HEK293 (cell line): ENCODE measurements around the gene SLC6A14.

Source experiments
- CTCF ChIA-PET: fragments of 350-600 bp; formaldehyde crosslinking; extraction: SDS; loops from one replicate; lab custom pipeline; 2021; ENCODE audit warnings: antibody characterized with exemption; lab: Yijun Ruan, JAX
- POLR2A ChIA-PET: fragments of 300-600 bp; formaldehyde crosslinking; extraction: SDS; loops from one replicate; lab custom pipeline; 2020; ENCODE audit warnings: antibody characterized with exemption, inconsistent platforms; lab: Yijun Ruan, JAX
- H3K27ac ChIP-seq: fragments of 200-500 bp; sonication (Bioruptor generic); 2 replicates; pipeline ENCODE4 v1.5.1; 2014; ENCODE audit warnings: low read depth, low read length, control low read depth, inconsistent platforms; ENCODE audit errors: extremely low read depth
- H3K36me3 ChIP-seq, 2 experiments: fragments of 200-500 bp in 1 of 2; sonication (Bioruptor generic) in 1 of 2; 1 replicate in 1 of 2; 2 replicates in 1 of 2; pipeline ENCODE4 v1.5.1; 2014 to 2017; ENCODE audit warnings: inconsistent platforms in 2 of 2, low read length in 2 of 2; ENCODE audit not compliant: control insufficient read depth in 2 of 2, insufficient read depth in 1 of 2
- H3K4me1 ChIP-seq: fragments of 200-500 bp; sonication (Bioruptor generic); 2 replicates; pipeline ENCODE4 v1.5.1; 2014; ENCODE audit warnings: mild to moderate bottlenecking, low read length, inconsistent platforms; ENCODE audit not compliant: control insufficient read depth, insufficient read depth
- H3K4me3 ChIP-seq: 2 replicates; pipeline ENCODE4 v1.5.1; 2011; ENCODE audit warnings: low read depth, mild to moderate bottlenecking, control low read depth, low read length, moderate library complexity
- H3K9me3 ChIP-seq: fragments of 200-500 bp; sonication (Bioruptor generic); 2 replicates; pipeline ENCODE4 v1.5.1; 2014; ENCODE audit warnings: low read depth, low read length, inconsistent platforms; ENCODE audit not compliant: control insufficient read depth, insufficient read depth
- BCL11A ChIP-seq: fragments of 450-650 bp; formaldehyde crosslinking; IDR thresholded peaks from 2 replicates; pipeline ENCODE4 v1.5.1; 2016; ENCODE audit warnings: low read depth, missing biosample characterization, missing genetic modification characterization
- EGR2 ChIP-seq: fragments of 450-650 bp; formaldehyde crosslinking; IDR thresholded peaks from 2 replicates; pipeline ENCODE4 v1.5.1; 2016; ENCODE audit warnings: low read depth, missing biosample characterization, missing genetic modification characterization
- IKZF3 ChIP-seq: fragments of 450-650 bp; IDR thresholded peaks from 2 replicates; pipeline ENCODE4 v1.5.0; 2018; ENCODE audit warnings: missing biosample characterization, mild to moderate bottlenecking, missing genetic modification characterization, moderate library complexity
- KLF1 ChIP-seq: fragments of 450-650 bp; formaldehyde crosslinking; IDR thresholded peaks from 2 replicates; pipeline ENCODE4 v1.5.1; 2016; ENCODE audit warnings: missing biosample characterization, missing genetic modification characterization
- KLF8 ChIP-seq: fragments of 450-650 bp; formaldehyde crosslinking; IDR thresholded peaks from 2 replicates; pipeline ENCODE4 v1.5.1; 2016; ENCODE audit warnings: missing biosample characterization, missing genetic modification characterization
- PRDM1 ChIP-seq: fragments of 450-650 bp; formaldehyde crosslinking; IDR thresholded peaks from 2 replicates; pipeline ENCODE4; 2016; ENCODE audit warnings: missing biosample characterization, missing genetic modification characterization
- SP3 ChIP-seq: fragments of 450-650 bp; formaldehyde crosslinking; IDR thresholded peaks from 2 replicates; pipeline ENCODE4 v1.5.1; 2016; ENCODE audit warnings: missing biosample characterization, missing genetic modification characterization
- SP7 ChIP-seq: fragments of 450-650 bp; formaldehyde crosslinking; IDR thresholded peaks from 2 replicates; pipeline ENCODE4 v1.5.1; 2016; ENCODE audit warnings: missing biosample characterization, missing genetic modification characterization
- WT1 ChIP-seq: fragments of 450-650 bp; formaldehyde crosslinking; IDR thresholded peaks from 2 replicates; pipeline ENCODE4 v1.5.1; 2016; ENCODE audit warnings: missing biosample characterization, missing genetic modification characterization
- ZFP3 ChIP-seq: fragments of 450-650 bp; formaldehyde crosslinking; IDR thresholded peaks from 2 replicates; pipeline ENCODE4 v1.5.1; 2016; ENCODE audit warnings: low read depth, missing biosample characterization, missing genetic modification characterization
- ZFP69B ChIP-seq: fragments of 450-650 bp; formaldehyde crosslinking; IDR thresholded peaks from 2 replicates; pipeline ENCODE4 v1.5.1; 2016; ENCODE audit warnings: missing biosample characterization, missing genetic modification characterization
- ZNF121 ChIP-seq: fragments of 450-650 bp; formaldehyde crosslinking; IDR thresholded peaks from 2 replicates; pipeline ENCODE4 v1.5.1; 2016; ENCODE audit warnings: missing biosample characterization, missing genetic modification characterization
- ZNF174 ChIP-seq: fragments of 450-650 bp; formaldehyde crosslinking; IDR thresholded peaks from 2 replicates; pipeline ENCODE4 v1.5.0; 2017; ENCODE audit warnings: missing biosample characterization, mild to moderate bottlenecking, missing genetic modification characterization
- ZNF2 ChIP-seq: fragments of 450-650 bp; formaldehyde crosslinking; IDR thresholded peaks from 2 replicates; pipeline ENCODE4 v1.5.1; 2016; ENCODE audit warnings: missing biosample characterization, missing genetic modification characterization
- ZNF202 ChIP-seq: fragments of 450-650 bp; formaldehyde crosslinking; IDR thresholded peaks from 2 replicates; pipeline ENCODE4 v1.5.1; 2016; ENCODE audit warnings: missing biosample characterization, missing genetic modification characterization, borderline replicate concordance
- ZNF311 ChIP-seq: fragments of 450-650 bp; formaldehyde crosslinking; IDR thresholded peaks from 2 replicates; pipeline ENCODE4 v1.5.1; 2017; ENCODE audit warnings: missing biosample characterization, missing genetic modification characterization, borderline replicate concordance
- ZNF341 ChIP-seq: fragments of 450-650 bp; formaldehyde crosslinking; IDR thresholded peaks from 2 replicates; pipeline ENCODE4; 2016; ENCODE audit warnings: low read depth, missing biosample characterization, missing genetic modification characterization
- ZNF391 ChIP-seq: fragments of 450-650 bp; formaldehyde crosslinking; IDR thresholded peaks from 2 replicates; pipeline ENCODE4 v1.5.1; 2016; ENCODE audit warnings: low read depth, missing biosample characterization, missing genetic modification characterization, borderline replicate concordance
- ZNF426 ChIP-seq: fragments of 450-650 bp; formaldehyde crosslinking; IDR thresholded peaks from 2 replicates; pipeline ENCODE4 v1.5.1; 2017; ENCODE audit warnings: missing biosample characterization, missing genetic modification characterization, mild to moderate bottlenecking, inconsistent platforms, moderate library complexity
- ZNF654 ChIP-seq: fragments of 450-650 bp; formaldehyde crosslinking; IDR thresholded peaks from 2 replicates; pipeline ENCODE4 v1.5.1; 2016; ENCODE audit warnings: low read depth, missing biosample characterization, missing genetic modification characterization
- ZNF677 ChIP-seq: fragments of 450-650 bp; IDR thresholded peaks from 2 replicates; pipeline ENCODE4 v1.5.0; 2018; ENCODE audit warnings: missing biosample characterization, mild to moderate bottlenecking, missing genetic modification characterization, moderate library complexity
- ZNF785 ChIP-seq: fragments of 450-650 bp; formaldehyde crosslinking; IDR thresholded peaks from 2 replicates; pipeline ENCODE4 v1.5.1; 2016; ENCODE audit warnings: missing biosample characterization, missing genetic modification characterization
- ZNF791 ChIP-seq: fragments of 450-650 bp; formaldehyde crosslinking; IDR thresholded peaks from 2 replicates; pipeline ENCODE4 v1.5.1; 2016; ENCODE audit warnings: missing biosample characterization, missing genetic modification characterization
- ZSCAN30 ChIP-seq: fragments of 450-650 bp; IDR thresholded peaks from 2 replicates; pipeline ENCODE4 v1.5.1; 2018; ENCODE audit warnings: missing biosample characterization, mild to moderate bottlenecking, missing genetic modification characterization, moderate library complexity
- TF ChIP-seq, protein P1 (sequence below): fragments of 450-650 bp; formaldehyde crosslinking; IDR thresholded peaks from 2 replicates; pipeline ENCODE4 v1.5.1; 2016; ENCODE audit warnings: missing biosample characterization, missing genetic modification characterization
- TF ChIP-seq, protein P2 (sequence below): fragments of 450-650 bp; formaldehyde crosslinking; IDR thresholded peaks from 2 replicates; pipeline ENCODE4 v1.5.1; 2016; ENCODE audit warnings: missing biosample characterization, missing genetic modification characterization
- TF ChIP-seq, protein P3 (sequence below): fragments of 450-650 bp; formaldehyde crosslinking; IDR thresholded peaks from 2 replicates; pipeline ENCODE4; 2016; ENCODE audit warnings: missing biosample characterization, missing genetic modification characterization
- TF ChIP-seq, protein P4 (sequence below): fragments of 450-650 bp; IDR thresholded peaks from 2 replicates; pipeline ENCODE4 v1.5.1; 2018; ENCODE audit warnings: missing biosample characterization, missing genetic modification characterization

Gene SLC6A14

DNA sequence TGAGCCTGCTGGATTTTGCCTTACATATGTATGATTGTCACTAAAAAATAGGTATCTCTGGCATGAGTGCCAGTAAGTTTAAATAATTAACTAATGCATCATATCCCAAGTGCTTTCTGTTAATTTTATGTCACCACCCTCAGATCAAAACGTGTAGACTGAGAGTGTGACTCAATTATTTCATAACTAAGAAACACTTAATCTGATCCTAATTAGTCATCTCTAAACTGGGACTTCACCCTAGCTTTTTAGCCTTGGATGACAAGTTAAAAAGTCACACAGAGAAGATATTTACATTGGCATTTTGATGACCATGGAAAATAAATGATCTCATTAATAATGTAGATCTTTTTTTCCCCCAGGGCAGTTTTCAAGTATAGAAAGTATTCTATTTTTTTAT, 23.1 kb upstream of the SLC6A14 start (continued):
- TF ChIP-seq ZNF791 (tag by site-specific recombination) (no peak), ZNF785 (tag by site-specific recombination) (no peak), ZNF311 (tag by site-specific recombination) (no peak), IKZF3 (tag by site-specific recombination) (no peak), KLF8 (tag by site-specific recombination) (no peak), ZNF391 (tag by site-specific recombination) (no peak), ZNF341 (tag by site-specific recombination) (no peak), ZNF677 (tag by site-specific recombination) (no peak), ZNF2 (no peak), ZNF426 (tag by site-specific recombination) (no peak), SP7 (tag by site-specific recombination) (no peak), ZSCAN30 (tag by site-specific recombination) (no peak)
- TF ChIP-seq, protein P1, sequence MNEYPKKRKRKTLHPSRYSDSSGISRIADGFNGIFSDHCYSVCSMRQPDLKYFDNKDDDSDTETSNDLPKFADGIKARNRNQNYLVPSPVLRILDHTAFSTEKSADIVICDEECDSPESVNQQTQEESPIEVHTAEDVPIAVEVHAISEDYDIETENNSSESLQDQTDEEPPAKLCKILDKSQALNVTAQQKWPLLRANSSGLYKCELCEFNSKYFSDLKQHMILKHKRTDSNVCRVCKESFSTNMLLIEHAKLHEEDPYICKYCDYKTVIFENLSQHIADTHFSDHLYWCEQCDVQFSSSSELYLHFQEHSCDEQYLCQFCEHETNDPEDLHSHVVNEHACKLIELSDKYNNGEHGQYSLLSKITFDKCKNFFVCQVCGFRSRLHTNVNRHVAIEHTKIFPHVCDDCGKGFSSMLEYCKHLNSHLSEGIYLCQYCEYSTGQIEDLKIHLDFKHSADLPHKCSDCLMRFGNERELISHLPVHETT: no peak

DNA sequence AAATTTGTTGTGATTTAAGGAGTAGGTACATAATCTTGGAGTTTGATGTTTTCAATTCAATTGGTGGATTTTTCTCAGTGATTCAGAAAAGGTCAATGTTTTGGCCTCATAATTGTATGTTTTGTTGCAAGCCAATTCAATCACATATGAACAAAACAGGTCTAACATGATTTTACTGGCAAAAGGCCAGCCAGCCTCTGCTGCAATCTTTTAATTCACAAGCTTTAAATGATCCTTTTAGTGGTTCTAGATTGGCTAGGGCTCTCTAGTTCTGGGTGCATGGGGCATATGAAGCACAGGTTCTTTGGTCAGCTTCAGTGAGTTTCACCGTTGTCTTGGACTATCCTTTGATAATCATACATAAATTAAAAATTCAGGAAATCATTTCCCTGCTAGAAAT, 19.2 kb upstream of the SLC6A14 start:
- H3K4me3 ChIP-seq: no peak overlapping the region
- CTCF ChIA-PET: interaction anchor here (0.6 kb wide), 1 partner anchor 13 kb away, joined by 5 read pairs; no protein-coding TSS in a partner anchor
- H3K4me1 ChIP-seq: no peaks in the 10 kb centered on the region
- H3K36me3 ChIP-seq: no peaks in the 10 kb centered on the region
- no peaks in the 10 kb centered on the region for H3K9me3 ChIP-seq
- TF ChIP-seq SP3 (tag by site-specific recombination) (no peak), EGR2 (tag by site-specific recombination) (no peak), ZNF202 (tag by site-specific recombination) (no peak), BCL11A (tag by site-specific recombination) (no peak)
- TF ChIP-seq, protein P2, sequence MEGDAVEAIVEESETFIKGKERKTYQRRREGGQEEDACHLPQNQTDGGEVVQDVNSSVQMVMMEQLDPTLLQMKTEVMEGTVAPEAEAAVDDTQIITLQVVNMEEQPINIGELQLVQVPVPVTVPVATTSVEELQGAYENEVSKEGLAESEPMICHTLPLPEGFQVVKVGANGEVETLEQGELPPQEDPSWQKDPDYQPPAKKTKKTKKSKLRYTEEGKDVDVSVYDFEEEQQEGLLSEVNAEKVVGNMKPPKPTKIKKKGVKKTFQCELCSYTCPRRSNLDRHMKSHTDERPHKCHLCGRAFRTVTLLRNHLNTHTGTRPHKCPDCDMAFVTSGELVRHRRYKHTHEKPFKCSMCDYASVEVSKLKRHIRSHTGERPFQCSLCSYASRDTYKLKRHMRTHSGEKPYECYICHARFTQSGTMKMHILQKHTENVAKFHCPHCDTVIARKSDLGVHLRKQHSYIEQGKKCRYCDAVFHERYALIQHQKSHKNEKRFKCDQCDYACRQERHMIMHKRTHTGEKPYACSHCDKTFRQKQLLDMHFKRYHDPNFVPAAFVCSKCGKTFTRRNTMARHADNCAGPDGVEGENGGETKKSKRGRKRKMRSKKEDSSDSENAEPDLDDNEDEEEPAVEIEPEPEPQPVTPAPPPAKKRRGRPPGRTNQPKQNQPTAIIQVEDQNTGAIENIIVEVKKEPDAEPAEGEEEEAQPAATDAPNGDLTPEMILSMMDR (tag by site-specific recombination): no peak
- TF ChIP-seq, all 188 proteins: peak for 0
- H3K27ac ChIP-seq: no peak overlapping the region
- POLR2A ChIA-PET: no interaction called here

DNA sequence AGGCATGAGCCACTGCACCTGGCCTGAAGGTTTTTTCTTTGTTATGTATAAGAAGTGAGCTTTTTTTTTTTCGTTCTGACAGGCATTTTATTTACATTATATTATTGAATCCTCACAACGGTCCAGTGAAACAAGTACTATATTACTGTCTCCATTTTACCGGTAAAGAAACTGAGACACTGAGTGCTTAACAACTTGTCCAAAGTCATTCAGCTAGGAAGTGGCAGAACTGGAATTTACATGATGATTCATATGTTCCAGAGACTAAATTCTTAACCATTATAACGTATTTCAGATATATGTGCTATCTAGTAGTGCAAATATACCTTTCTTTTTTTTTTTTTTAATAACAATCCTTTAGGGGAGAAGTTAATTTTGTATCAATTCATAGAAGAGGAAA, 18.4 kb upstream of the SLC6A14 start:
- no peak for TF ChIP-seq ZFP69B (tag by site-specific recombination)
- TF ChIP-seq ZNF121 (tag by site-specific recombination): no peak
- TF ChIP-seq ZNF174 (tag by site-specific recombination): no peak
- TF ChIP-seq ZNF791 (tag by site-specific recombination): no peak
- TF ChIP-seq KLF1 (tag by site-specific recombination): no peak
- TF ChIP-seq WT1 (tag by site-specific recombination): no peak
- TF ChIP-seq PRDM1 (tag by site-specific recombination): no peak
- TF ChIP-seq ZNF654 (tag by site-specific recombination): no peak
- no peak for TF ChIP-seq ZFP3
- TF ChIP-seq, protein P3, sequence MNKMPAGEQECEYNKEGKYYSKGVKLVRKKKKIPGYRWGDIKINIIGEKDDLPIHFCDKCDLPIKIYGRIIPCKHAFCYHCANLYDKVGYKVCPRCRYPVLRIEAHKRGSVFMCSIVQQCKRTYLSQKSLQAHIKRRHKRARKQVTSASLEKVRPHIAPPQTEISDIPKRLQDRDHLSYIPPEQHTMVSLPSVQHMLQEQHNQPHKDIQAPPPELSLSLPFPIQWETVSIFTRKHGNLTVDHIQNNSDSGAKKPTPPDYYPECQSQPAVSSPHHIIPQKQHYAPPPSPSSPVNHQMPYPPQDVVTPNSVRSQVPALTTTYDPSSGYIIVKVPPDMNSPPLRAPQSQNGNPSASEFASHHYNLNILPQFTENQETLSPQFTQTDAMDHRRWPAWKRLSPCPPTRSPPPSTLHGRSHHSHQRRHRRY: no peak
- TF ChIP-seq, protein P4, sequence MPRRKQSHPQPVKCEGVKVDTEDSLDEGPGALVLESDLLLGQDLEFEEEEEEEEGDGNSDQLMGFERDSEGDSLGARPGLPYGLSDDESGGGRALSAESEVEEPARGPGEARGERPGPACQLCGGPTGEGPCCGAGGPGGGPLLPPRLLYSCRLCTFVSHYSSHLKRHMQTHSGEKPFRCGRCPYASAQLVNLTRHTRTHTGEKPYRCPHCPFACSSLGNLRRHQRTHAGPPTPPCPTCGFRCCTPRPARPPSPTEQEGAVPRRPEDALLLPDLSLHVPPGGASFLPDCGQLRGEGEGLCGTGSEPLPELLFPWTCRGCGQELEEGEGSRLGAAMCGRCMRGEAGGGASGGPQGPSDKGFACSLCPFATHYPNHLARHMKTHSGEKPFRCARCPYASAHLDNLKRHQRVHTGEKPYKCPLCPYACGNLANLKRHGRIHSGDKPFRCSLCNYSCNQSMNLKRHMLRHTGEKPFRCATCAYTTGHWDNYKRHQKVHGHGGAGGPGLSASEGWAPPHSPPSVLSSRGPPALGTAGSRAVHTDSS (tag by site-specific recombination): no peak
- H3K36me3 ChIP-seq: no peaks in the 10 kb centered on the region
- H3K27ac ChIP-seq: no peak overlapping the region
- ChIA-PET CTCF (no interaction called here), POLR2A (no interaction called here)
- no peaks in the 10 kb centered on the region for H3K4me1 ChIP-seq
- no peaks in the 10 kb centered on the region for H3K9me3 ChIP-seq
- no peak overlapping the region for H3K4me3 ChIP-seq
